Ovary (tissue), 3 donors: ENCODE results near the gene SLC51B.

Source experiments
- POLR2A ChIP-seq: fragments of 450-650 bp; IDR thresholded peaks from one replicate; pipeline ENCODE4 v1.6.1; 2017; ENCODE audit warnings: antibody characterized with exemption, mild to moderate bottlenecking, moderate library complexity
- TF ChIP-seq, protein P1 (sequence below), 3 donors: fragments of 450-650 bp in 2 of 3; fragments of 200-600 bp in 1 of 3; IDR thresholded peaks; one replicate each; pipeline versions ENCODE4 v1.5.1 to v1.8.0; 2016 to 2022; ENCODE audit warnings: antibody characterized with exemption in 3 of 3, mild to moderate bottlenecking in 1 of 3
- donor health status: DM: no; HTN: no; CAD: no.

GRCh38 chr15:65100442-65100841 is 55.3 kb downstream of the SLC51B start:
- TF ChIP-seq, protein P1, sequence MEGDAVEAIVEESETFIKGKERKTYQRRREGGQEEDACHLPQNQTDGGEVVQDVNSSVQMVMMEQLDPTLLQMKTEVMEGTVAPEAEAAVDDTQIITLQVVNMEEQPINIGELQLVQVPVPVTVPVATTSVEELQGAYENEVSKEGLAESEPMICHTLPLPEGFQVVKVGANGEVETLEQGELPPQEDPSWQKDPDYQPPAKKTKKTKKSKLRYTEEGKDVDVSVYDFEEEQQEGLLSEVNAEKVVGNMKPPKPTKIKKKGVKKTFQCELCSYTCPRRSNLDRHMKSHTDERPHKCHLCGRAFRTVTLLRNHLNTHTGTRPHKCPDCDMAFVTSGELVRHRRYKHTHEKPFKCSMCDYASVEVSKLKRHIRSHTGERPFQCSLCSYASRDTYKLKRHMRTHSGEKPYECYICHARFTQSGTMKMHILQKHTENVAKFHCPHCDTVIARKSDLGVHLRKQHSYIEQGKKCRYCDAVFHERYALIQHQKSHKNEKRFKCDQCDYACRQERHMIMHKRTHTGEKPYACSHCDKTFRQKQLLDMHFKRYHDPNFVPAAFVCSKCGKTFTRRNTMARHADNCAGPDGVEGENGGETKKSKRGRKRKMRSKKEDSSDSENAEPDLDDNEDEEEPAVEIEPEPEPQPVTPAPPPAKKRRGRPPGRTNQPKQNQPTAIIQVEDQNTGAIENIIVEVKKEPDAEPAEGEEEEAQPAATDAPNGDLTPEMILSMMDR (IDR thresholded peaks at IDR 0.05): no peak
- no peak for TF ChIP-seq POLR2A
